ENCODE data around the gene CENATAC.

Gene CENATAC

GRCh38 chr11:119025541-119025940 lies 27.6 kb downstream of the CENATAC start:
- no peak for TF ChIP-seq EZH2 (optimal IDR thresholded peaks at IDR 0.05; ENCODE audit: low read depth, low read length)
- no peak for TF ChIP-seq EZH2phosphoT487 (IDR thresholded peaks at IDR 0.05; ENCODE audit: low read length)
- no peak for TF ChIP-seq CTCF (IDR thresholded peaks at IDR 0.05; ENCODE audit: low read length)
- Histone ChIP-seq H3K9me2 (replicated peaks; ENCODE audit: insufficient read depth, low read length) (no peaks in the 10 kb centered on the region), H3F3A (ENCODE audit: insufficient read depth, low read length) (peaks cover 45% of the 10 kb centered on the region), H3K79me2 (ENCODE audit: low read length) (peaks cover 92% of the 10 kb centered on the region), H4K20me1 (ENCODE audit: insufficient read depth, low read length) (0 out of 2 replicates have a peak, but pooled peaks cover 3% of the 10 kb centered on the region), H3K9me3 (replicated peaks; ENCODE audit: insufficient read depth, low read length) (no peaks in the 10 kb centered on the region), H3K27ac (ENCODE audit: low read length) (no peak overlapping the region), H3K36me3 (replicated peaks; ENCODE audit: insufficient read depth, low read length) (no peaks in the 10 kb centered on the region), H3K4me3 (ENCODE audit: low read length) (no peak overlapping the region), H3K27me3 (replicated peaks; ENCODE audit: insufficient read depth, low read length) (no peaks in the 10 kb centered on the region), H3K9ac (ENCODE audit: low read length) (no peak overlapping the region), H3K4me2 (ENCODE audit: low read depth, low read length) (no peak overlapping the region), H2AFZ (ENCODE audit: low read length) (no peak overlapping the region), H3K4me1 (ENCODE audit: low read length) (peaks cover 56% of the 10 kb centered on the region)
- no peak for DNase-seq

GRCh38 chr11:119025978-119026766 lies 28.2 kb downstream of the CENATAC start:
- Histone ChIP-seq H4K20me1 (ENCODE audit: insufficient read depth, low read length) (0 out of 2 replicates have a peak, but pooled peaks cover 2% of the 10 kb centered on the region), H3F3A (ENCODE audit: insufficient read depth, low read length) (peaks cover 44% of the 10 kb centered on the region), H2AFZ (ENCODE audit: low read length) (no peak overlapping the region), H3K9ac (ENCODE audit: low read length) (no peak overlapping the region), H3K27me3 (replicated peaks; ENCODE audit: insufficient read depth, low read length) (no peaks in the 10 kb centered on the region), H3K4me1 (ENCODE audit: low read length) (peaks cover 53% of the 10 kb centered on the region), H3K9me3 (replicated peaks; ENCODE audit: insufficient read depth, low read length) (no peaks in the 10 kb centered on the region), H3K4me2 (ENCODE audit: low read depth, low read length) (no peak overlapping the region), H3K79me2 (ENCODE audit: low read length) (peaks cover 87% of the 10 kb centered on the region), H3K4me3 (ENCODE audit: low read length) (no peak overlapping the region), H3K27ac (ENCODE audit: low read length) (no peak overlapping the region), H3K9me2 (replicated peaks; ENCODE audit: insufficient read depth, low read length) (no peaks in the 10 kb centered on the region), H3K36me3 (replicated peaks; ENCODE audit: insufficient read depth, low read length) (no peaks in the 10 kb centered on the region)
- DNase-seq, result no peak
- no peak for TF ChIP-seq EZH2phosphoT487 (IDR thresholded peaks at IDR 0.05; ENCODE audit: low read length)
- no peak for TF ChIP-seq CTCF (IDR thresholded peaks at IDR 0.05; ENCODE audit: low read length)
- no peak for TF ChIP-seq EZH2 (optimal IDR thresholded peaks at IDR 0.05; ENCODE audit: low read depth, low read length)

GRCh38 chr11:119026970-119027369 lies 29.0 kb downstream of the CENATAC start:
- peaks cover 37% of the 10 kb centered on the region for H3F3A ChIP-seq (ENCODE audit: insufficient read depth, low read length)
- peaks cover 45% of the 10 kb centered on the region for H3K4me1 ChIP-seq (ENCODE audit: low read length)
- no peaks in the 10 kb centered on the region for H3K9me2 ChIP-seq (replicated peaks; ENCODE audit: insufficient read depth, low read length)
- H3K27me3 ChIP-seq (replicated peaks; ENCODE audit: insufficient read depth, low read length), result no peaks in the 10 kb centered on the region
- H3K27ac ChIP-seq (ENCODE audit: low read length), result no peak overlapping the region
- no peak overlapping the region for H2AFZ ChIP-seq (ENCODE audit: low read length)
- no peaks in the 10 kb centered on the region for H3K36me3 ChIP-seq (replicated peaks; ENCODE audit: insufficient read depth, low read length)
- peaks cover 80% of the 10 kb centered on the region for H3K79me2 ChIP-seq (ENCODE audit: low read length)
- H3K9ac ChIP-seq (ENCODE audit: low read length), result no peak overlapping the region
- H3K4me2 ChIP-seq (ENCODE audit: low read depth, low read length), result no peak overlapping the region
- H3K9me3 ChIP-seq (replicated peaks; ENCODE audit: insufficient read depth, low read length), result no peaks in the 10 kb centered on the region
- no peaks in the 10 kb centered on the region for H4K20me1 ChIP-seq (ENCODE audit: insufficient read depth, low read length)
- no peak for DNase-seq
- TF ChIP-seq EZH2 (optimal IDR thresholded peaks at IDR 0.05; ENCODE audit: low read depth, low read length) (no peak), EZH2phosphoT487 (IDR thresholded peaks at IDR 0.05; ENCODE audit: low read length) (no peak), CTCF (IDR thresholded peaks at IDR 0.05; ENCODE audit: low read length) (no peak)
- no peak overlapping the region for H3K4me3 ChIP-seq (ENCODE audit: low read length)
